ENCODE results near the gene SPATA13. TPM values are rescaled to one million over a fixed set of nuclear protein-coding genes. Genes with fewer than 3 reads are reported as not detected.

SPATA13 gene
- total RNA-seq, 2 donors from 2014 or later: 19.4 to 24.8 TPM

DNA sequence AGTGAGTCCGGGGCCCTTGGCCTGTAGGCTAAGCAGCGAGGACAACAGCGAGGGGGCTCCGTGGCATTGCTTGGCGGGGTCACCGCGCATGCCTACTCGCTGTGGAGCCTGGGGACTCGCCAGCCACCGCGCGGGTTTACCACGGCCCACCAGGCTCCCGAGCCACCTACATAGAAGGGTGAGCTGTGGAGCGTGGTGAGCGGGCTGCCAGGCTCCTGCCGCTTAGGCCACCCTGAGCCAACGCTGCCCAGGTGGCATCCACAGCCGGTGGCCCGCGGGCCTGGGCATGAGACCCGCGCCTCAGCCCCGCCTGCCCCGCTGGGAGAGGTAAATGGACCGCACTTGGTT is 180.1 kb downstream of the SPATA13 start:
- H3K36me3 ChIP-seq (ENCODE audit: control insufficient read depth, insufficient read depth, low read length): no peaks in the 10 kb centered on the region
- WGBS, 2 experiments (ENCODE audit: insufficient coverage in 1 of 2, insufficient read length in 1 of 2): 94 to 95% methylated on average over 10 to 26 of the region's 26 CpGs
- no peaks in the 10 kb centered on the region for H3K4me1 ChIP-seq (ENCODE audit: control insufficient read depth, insufficient read depth, low read length)
- H3K4me3 ChIP-seq (ENCODE audit: low read length): no peak overlapping the region
- H3K9ac ChIP-seq (ENCODE audit: extremely low read depth, low read length, poor library complexity, severe bottlenecking): no peak overlapping the region
- no peak for DNase-seq
- no peaks in the 10 kb centered on the region for H3K4me1 Mint-ChIP-seq
- H3K4me3 Mint-ChIP-seq: no peak overlapping the region
- TF ChIP-seq, protein P1, sequence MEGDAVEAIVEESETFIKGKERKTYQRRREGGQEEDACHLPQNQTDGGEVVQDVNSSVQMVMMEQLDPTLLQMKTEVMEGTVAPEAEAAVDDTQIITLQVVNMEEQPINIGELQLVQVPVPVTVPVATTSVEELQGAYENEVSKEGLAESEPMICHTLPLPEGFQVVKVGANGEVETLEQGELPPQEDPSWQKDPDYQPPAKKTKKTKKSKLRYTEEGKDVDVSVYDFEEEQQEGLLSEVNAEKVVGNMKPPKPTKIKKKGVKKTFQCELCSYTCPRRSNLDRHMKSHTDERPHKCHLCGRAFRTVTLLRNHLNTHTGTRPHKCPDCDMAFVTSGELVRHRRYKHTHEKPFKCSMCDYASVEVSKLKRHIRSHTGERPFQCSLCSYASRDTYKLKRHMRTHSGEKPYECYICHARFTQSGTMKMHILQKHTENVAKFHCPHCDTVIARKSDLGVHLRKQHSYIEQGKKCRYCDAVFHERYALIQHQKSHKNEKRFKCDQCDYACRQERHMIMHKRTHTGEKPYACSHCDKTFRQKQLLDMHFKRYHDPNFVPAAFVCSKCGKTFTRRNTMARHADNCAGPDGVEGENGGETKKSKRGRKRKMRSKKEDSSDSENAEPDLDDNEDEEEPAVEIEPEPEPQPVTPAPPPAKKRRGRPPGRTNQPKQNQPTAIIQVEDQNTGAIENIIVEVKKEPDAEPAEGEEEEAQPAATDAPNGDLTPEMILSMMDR (conservative IDR thresholded peaks at IDR 0.05): no peak
- no peaks in the 10 kb centered on the region for H3K36me3 Mint-ChIP-seq (ENCODE audit: low read depth)
- H3K27ac Mint-ChIP-seq: no peak overlapping the region
- H3K27ac ChIP-seq (ENCODE audit: low read depth, low read length): no peak overlapping the region
- no peaks in the 10 kb centered on the region for H3K9me3 ChIP-seq (ENCODE audit: control insufficient read depth, low read length)
- peaks cover 5% of the 10 kb centered on the region for H3K9me3 Mint-ChIP-seq
- H3K27me3 ChIP-seq (ENCODE audit: control insufficient read depth, insufficient read depth, low read length, poor library complexity, severe bottlenecking): no peaks in the 10 kb centered on the region
- no peaks in the 10 kb centered on the region for H3K27me3 Mint-ChIP-seq (ENCODE audit: insufficient read depth)

DNA sequence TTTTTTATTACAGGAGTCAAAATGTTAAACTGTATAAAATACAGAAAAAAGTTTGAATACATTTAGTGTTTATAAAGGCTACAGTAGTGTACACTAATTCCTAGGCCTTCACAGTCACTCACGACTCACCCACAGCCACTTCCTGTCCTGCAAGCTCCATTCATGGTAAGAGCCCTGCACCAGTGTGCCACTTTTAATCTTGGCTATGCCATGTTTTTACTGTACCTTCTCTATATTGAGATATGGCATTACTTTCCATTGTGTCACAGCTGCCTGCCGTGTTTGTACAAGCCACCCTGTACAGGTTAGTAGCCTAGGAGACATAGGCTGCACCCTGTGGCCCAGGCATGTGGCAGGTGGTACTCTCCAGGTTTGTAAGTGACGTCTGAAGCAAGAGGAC is 180.9 kb downstream of the SPATA13 start:
- TF ChIP-seq, protein P1 (conservative IDR thresholded peaks at IDR 0.05): no peak
- peaks cover 5% of the 10 kb centered on the region for H3K9me3 Mint-ChIP-seq

DNA sequence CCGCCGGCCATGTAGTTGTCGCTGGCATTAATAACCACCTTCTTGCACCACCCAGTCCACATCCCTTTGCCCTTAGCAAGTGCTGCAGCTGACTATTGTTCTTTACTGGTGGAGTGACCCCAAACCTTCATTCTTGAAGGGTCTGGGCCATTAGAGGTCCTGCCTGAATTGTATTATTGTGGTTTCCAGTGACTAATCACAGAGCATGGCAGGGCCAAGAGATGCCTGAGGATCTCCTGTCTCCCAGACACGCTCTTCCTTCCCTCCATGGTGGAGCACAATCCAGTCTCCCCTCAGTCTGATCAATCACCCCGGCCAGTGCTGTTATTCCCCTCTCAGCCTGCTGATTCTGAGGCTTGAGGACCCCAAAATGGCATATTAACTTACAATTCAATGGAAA is 187.9 kb downstream of the SPATA13 start:
- no peak overlapping the region for H3K9ac ChIP-seq (ENCODE audit: extremely low read depth, low read length, poor library complexity, severe bottlenecking)

More for the DNA sequence above, 180.9 kb downstream of the SPATA13 start:
- Mint-ChIP-seq H3K36me3 (ENCODE audit: low read depth) (no peaks in the 10 kb centered on the region), H3K4me3 (no peak overlapping the region), H3K27ac (no peak overlapping the region), H3K27me3 (ENCODE audit: insufficient read depth) (no peaks in the 10 kb centered on the region), H3K4me1 (no peaks in the 10 kb centered on the region)
- DNase-seq: no peak
- no peak overlapping the region for H3K9ac ChIP-seq (ENCODE audit: extremely low read depth, low read length, poor library complexity, severe bottlenecking)
- H3K27ac ChIP-seq (ENCODE audit: low read depth, low read length): no peak overlapping the region
- H3K4me3 ChIP-seq (ENCODE audit: low read length): no peak overlapping the region
- H3K36me3 ChIP-seq (ENCODE audit: control insufficient read depth, insufficient read depth, low read length): no peaks in the 10 kb centered on the region
- H3K27me3 ChIP-seq (ENCODE audit: control insufficient read depth, insufficient read depth, low read length, poor library complexity, severe bottlenecking): no peaks in the 10 kb centered on the region
- WGBS, 2 experiments (ENCODE audit: insufficient coverage in 1 of 2, insufficient read length in 1 of 2): 93 to 100% methylated on average over 2 of the region's 3 CpGs
- no peaks in the 10 kb centered on the region for H3K4me1 ChIP-seq (ENCODE audit: control insufficient read depth, insufficient read depth, low read length)
- no peaks in the 10 kb centered on the region for H3K9me3 ChIP-seq (ENCODE audit: control insufficient read depth, low read length)

More for the DNA sequence above, 187.9 kb downstream of the SPATA13 start:
- no peaks in the 10 kb centered on the region for H3K4me1 Mint-ChIP-seq
- WGBS, 2 experiments (ENCODE audit: insufficient coverage in 1 of 2, insufficient read length in 1 of 2): 74 to 86% methylated on average over 4 to 5 of the region's 5 CpGs
- H3K36me3 Mint-ChIP-seq (ENCODE audit: low read depth): no peaks in the 10 kb centered on the region
- H3K27ac ChIP-seq (ENCODE audit: low read depth, low read length): no peak overlapping the region
- TF ChIP-seq, protein P1 (conservative IDR thresholded peaks at IDR 0.05): no peak
- H3K4me1 ChIP-seq (ENCODE audit: control insufficient read depth, insufficient read depth, low read length): no peaks in the 10 kb centered on the region
- no peaks in the 10 kb centered on the region for H3K9me3 ChIP-seq (ENCODE audit: control insufficient read depth, low read length)
- no peaks in the 10 kb centered on the region for H3K36me3 ChIP-seq (ENCODE audit: control insufficient read depth, insufficient read depth, low read length)
- no peaks in the 10 kb centered on the region for H3K9me3 Mint-ChIP-seq
- no peaks in the 10 kb centered on the region for H3K27me3 ChIP-seq (ENCODE audit: control insufficient read depth, insufficient read depth, low read length, poor library complexity, severe bottlenecking)
- H3K4me3 ChIP-seq (ENCODE audit: low read length): no peak overlapping the region
- H3K27me3 Mint-ChIP-seq (ENCODE audit: insufficient read depth): no peaks in the 10 kb centered on the region
- no peak for DNase-seq
- no peak overlapping the region for H3K4me3 Mint-ChIP-seq
- no peak overlapping the region for H3K27ac Mint-ChIP-seq

Data from endodermal cell (in vitro differentiated cells).